ENCODE data around the gene C7orf57. TPM values are rescaled to one million over a fixed set of nuclear protein-coding genes. Genes with fewer than 3 reads are reported as not detected.

The C7orf57 gene
- total RNA-seq, 3 donors from 2014 or later (not counting 1 experiment from before 2014, with no cell fraction given) = 0.85 TPM; not detected in 2

- intact Hi-C loops (cut with micrococcal nuclease) = loop anchor here (2.0 kb wide), 2 partner anchors 45 to 49 kb away; no protein-coding TSS in a partner anchor
- Histone ChIP-seq H3K4me3 (ENCODE audit: low read length) (peak overlapping the region; percentile 39), H3K27me3 (ENCODE audit: control insufficient read depth, insufficient read depth, low read length) (peaks cover 7% of the 10 kb centered on the region), H3K4me1 (ENCODE audit: control insufficient read depth, insufficient read depth, low read length) (peaks cover 13% of the 10 kb centered on the region), H3K36me3 (ENCODE audit: control insufficient read depth, insufficient read depth, low read length) (no peaks in the 10 kb centered on the region), H3K27ac (ENCODE audit: low read length) (no peak overlapping the region), H3K9me3 (ENCODE audit: control insufficient read depth, insufficient read depth, low read length) (no peaks in the 10 kb centered on the region)
- Mint-ChIP-seq H3K9me3 (no peaks in the 10 kb centered on the region), H3K36me3 (no peaks in the 10 kb centered on the region), H3K27ac (peak overlapping the region; percentile 62 to 83), H3K27me3 (ENCODE audit: low read depth in 2 of 2) (peaks cover 22 to 23% of the 10 kb centered on the region in 2 donors), H3K4me3 (peak overlapping the region; percentile 89), H3K4me1 (peaks cover 8 to 12% of the 10 kb centered on the region in 2 donors)
- TF ChIP-seq CTCF (IDR thresholded peaks at IDR 0.05) = no peak
- 9% methylated on average over 42 of the region's 42 CpGs for WGBS (ENCODE audit: insufficient coverage)
- peak in 2 of 3 donors; percentile 1 to 11 for ATAC-seq
- DNase-seq = peak in 1 of 2 donors; percentile 26
Observed at GRCh38 chr7:48035967-48036478, 680 bp downstream of the C7orf57 start.

- H3K27me3 ChIP-seq (ENCODE audit: control insufficient read depth, insufficient read depth, low read length) = peaks cover 7% of the 10 kb centered on the region
- intact Hi-C loops (cut with micrococcal nuclease) = no loop called here
- peaks cover 8 to 14% of the 10 kb centered on the region in 2 donors for H3K4me1 Mint-ChIP-seq
- no peak overlapping the region for H3K27ac Mint-ChIP-seq
- no peak overlapping the region for H3K4me3 ChIP-seq (ENCODE audit: low read length)
- H3K9me3 ChIP-seq (ENCODE audit: control insufficient read depth, insufficient read depth, low read length) = no peaks in the 10 kb centered on the region
- DNase-seq (no peak), ATAC-seq (no peak)
- no peaks in the 10 kb centered on the region for H3K9me3 Mint-ChIP-seq
- no peaks in the 10 kb centered on the region for H3K36me3 ChIP-seq (ENCODE audit: control insufficient read depth, insufficient read depth, low read length)
- H3K4me3 Mint-ChIP-seq = no peak overlapping the region
- H3K27me3 Mint-ChIP-seq (ENCODE audit: low read depth in 2 of 2) = peaks cover 6 to 13% of the 10 kb centered on the region in 2 donors
- TF ChIP-seq CTCF (IDR thresholded peaks at IDR 0.05) = no peak
- peaks cover 13% of the 10 kb centered on the region for H3K4me1 ChIP-seq (ENCODE audit: control insufficient read depth, insufficient read depth, low read length)
- no peak overlapping the region for H3K27ac ChIP-seq (ENCODE audit: low read length)
- WGBS (ENCODE audit: insufficient coverage) = 97% methylated on average over 4 of the region's 5 CpGs
- H3K36me3 Mint-ChIP-seq = no peaks in the 10 kb centered on the region
Observed at GRCh38 chr7:48038815-48039506, 3.6 kb downstream of the C7orf57 start.

- WGBS (ENCODE audit: insufficient coverage) = 97% methylated on average over 17 of the region's 18 CpGs
- Histone ChIP-seq H3K36me3 (ENCODE audit: control insufficient read depth, insufficient read depth, low read length) (no peaks in the 10 kb centered on the region), H3K27me3 (ENCODE audit: control insufficient read depth, insufficient read depth, low read length) (peaks cover 2% of the 10 kb centered on the region), H3K9me3 (ENCODE audit: control insufficient read depth, insufficient read depth, low read length) (no peaks in the 10 kb centered on the region), H3K4me3 (ENCODE audit: low read length) (no peak overlapping the region), H3K27ac (ENCODE audit: low read length) (no peak overlapping the region), H3K4me1 (ENCODE audit: control insufficient read depth, insufficient read depth, low read length) (peaks cover 21% of the 10 kb centered on the region)
- no peaks in the 10 kb centered on the region for H3K36me3 Mint-ChIP-seq
- TF ChIP-seq CTCF (IDR thresholded peaks at IDR 0.05) = no peak
- peaks cover 6 to 14% of the 10 kb centered on the region in 2 donors for H3K27me3 Mint-ChIP-seq (ENCODE audit: low read depth in 2 of 2)
- H3K4me1 Mint-ChIP-seq = peaks cover 18 to 26% of the 10 kb centered on the region in 2 donors
- ATAC-seq = no peak
- H3K4me3 Mint-ChIP-seq = no peak overlapping the region
- H3K27ac Mint-ChIP-seq = no peak overlapping the region
- intact Hi-C loops (cut with micrococcal nuclease) = no loop called here
- no peak for DNase-seq
- H3K9me3 Mint-ChIP-seq = no peaks in the 10 kb centered on the region
Observed at GRCh38 chr7:48040944-48041652, 5.8 kb downstream of the C7orf57 start.
